B cell (primary cell): ENCODE data around the gene KIF26B. TPM values are rescaled to one million over a fixed set of nuclear protein-coding genes. Genes with fewer than 3 reads are reported as not detected.

Experiments used
- ATAC-seq: fragments of 200-7000 bp; cut with Tn5 transposase; one replicate; pipeline ENCODE4 v1.10.0; 2021; ENCODE audit warnings: low read depth, mild to moderate bottlenecking, moderate number of reproducible peaks, moderate library complexity
- CTCF ChIA-PET: fragments of 350-600 bp; sonication (Branson Sonifier 250); formaldehyde crosslinking; loops from one replicate; lab custom pipeline; 2021; ENCODE audit warnings: antibody characterized with exemption, inconsistent platforms; lab: Charles Lee
- POLR2A ChIA-PET: fragments of 350-600 bp; sonication (Branson Sonifier 250); formaldehyde crosslinking; loops from one replicate; lab custom pipeline; 2021; ENCODE audit warnings: antibody characterized with exemption; lab: Charles Lee
- DNase-seq: peaks from one replicate; pipeline ENCODE4 v3.0.0; 2013
- H2AFZ ChIP-seq: 2 replicates; pipeline ENCODE4 v1.6.1; 2012; ENCODE audit warnings: mild to moderate bottlenecking, low read depth, low read length; ENCODE audit not compliant: insufficient read depth, poor library complexity, severe bottlenecking
- H3K27ac ChIP-seq, 2 donors: 1 replicate in 1 of 2; 2 replicates in 1 of 2; pipeline ENCODE4 v1.5.1; 2012 to 2013; ENCODE audit warnings: low read length in 2 of 2, mild to moderate bottlenecking in 2 of 2, moderate library complexity in 1 of 2
- H3K27me3 ChIP-seq, 4 experiments: fragments of 200-600 bp in 1 of 4; sonication (generic) in 1 of 4; replicated peaks in 1 of 4; 1 replicate in 2 of 4; 2 replicates in 2 of 4; pipeline versions ENCODE4 v1.6.1 to v1.7.0; 2013 to 2016; ENCODE audit warnings: low read length in 3 of 4, mild to moderate bottlenecking in 2 of 4, mixed read lengths in 1 of 4, moderate library complexity in 1 of 4; ENCODE audit not compliant: insufficient read depth in 4 of 4, control insufficient read depth in 3 of 4; ENCODE audit errors: control extremely low read depth in 1 of 4
- H3K36me3 ChIP-seq, 2 experiments: replicated peaks in 1 of 2; 1 replicate in 1 of 2; 2 replicates in 1 of 2; pipeline versions ENCODE4 v1.6.1 to v1.7.1; 2013; ENCODE audit warnings: low read length in 1 of 2; ENCODE audit not compliant: insufficient read depth in 2 of 2, control insufficient read depth in 1 of 2; ENCODE audit errors: control extremely low read depth in 1 of 2, extremely low read depth in 1 of 2
- H3K4me1 ChIP-seq, 2 donors: fragments of 200-600 bp in 1 of 2; sonication (generic) in 1 of 2; 1 replicate in 1 of 2; 2 replicates in 1 of 2; pipeline versions ENCODE4 v1.5.1 to v1.6.1; 2013 to 2017; ENCODE audit warnings: low read length in 2 of 2; ENCODE audit not compliant: control insufficient read depth in 2 of 2, insufficient read depth in 2 of 2
- H3K4me2 ChIP-seq: replicated peaks from 2 replicates; pipeline ENCODE3; 2012; ENCODE audit warnings: mild to moderate bottlenecking, low read depth, low read length; ENCODE audit not compliant: poor library complexity, severe bottlenecking
- H3K4me3 ChIP-seq, 5 experiments: fragments of 200-600 bp in 1 of 5; sonication (generic) in 1 of 5; 1 replicate in 3 of 5; 2 replicates in 2 of 5; pipeline versions ENCODE4 v1.5.1 to v1.7.0; 2011 to 2016; ENCODE audit warnings: low read length in 4 of 5, mild to moderate bottlenecking in 4 of 5, low read depth in 2 of 5, control low read depth in 1 of 5, moderate library complexity in 1 of 5; ENCODE audit not compliant: insufficient read depth in 1 of 5; ENCODE audit errors: control extremely low read depth in 1 of 5, extremely low read depth in 1 of 5
- H3K79me2 ChIP-seq: fragments of 200-600 bp; sonication (generic); one replicate; pipeline ENCODE4 v1.6.0; 2016; ENCODE audit warnings: low read length; ENCODE audit not compliant: control insufficient read depth, insufficient read depth
- H3K9ac ChIP-seq: fragments of 200-600 bp; sonication (generic); 2 replicates; pipeline ENCODE4 v1.6.1; 2017; ENCODE audit warnings: mild to moderate bottlenecking, low read length, moderate library complexity
- H3K9me3 ChIP-seq, 3 donors: one replicate each; pipeline versions ENCODE4 v1.6.1 to v1.7.1; 2013; ENCODE audit warnings: low read length in 2 of 3; ENCODE audit not compliant: control insufficient read depth in 2 of 3, insufficient read depth in 1 of 3; ENCODE audit errors: control extremely low read depth in 1 of 3
- H4K20me1 ChIP-seq: 2 replicates; pipeline ENCODE4 v1.6.0; 2012; ENCODE audit warnings: mild to moderate bottlenecking, low read length; ENCODE audit not compliant: insufficient read depth, control insufficient read depth, poor library complexity, severe bottlenecking
- H3K27ac Mint-ChIP-seq: one replicate; pipeline ENCODE4 v1.8.0; 2021; ENCODE audit warnings: mixed read lengths
- H3K27me3 Mint-ChIP-seq: one replicate; pipeline ENCODE4 v1.8.0; 2021; ENCODE audit warnings: mixed read lengths
- H3K4me1 Mint-ChIP-seq: one replicate; pipeline ENCODE4 v1.8.0; 2021; ENCODE audit warnings: mixed read lengths
- H3K4me3 Mint-ChIP-seq: one replicate; pipeline ENCODE4 v1.8.0; 2021; ENCODE audit warnings: mixed read lengths
- H3K9me3 Mint-ChIP-seq: one replicate; pipeline ENCODE4 v1.8.0; 2022; ENCODE audit warnings: mixed read lengths; ENCODE audit not compliant: insufficient read depth
- EZH2 ChIP-seq: IDR thresholded peaks from 2 replicates; pipeline ENCODE4 v1.6.1; 2012; ENCODE audit warnings: borderline replicate concordance, low read depth, mild to moderate bottlenecking, moderate library complexity, low read length; ENCODE audit not compliant: insufficient read depth, poor library complexity, severe bottlenecking
- WGBS: methylation state at CpG from one replicate; pipeline ENCODE4 v1.1.5; 2013; ENCODE audit warnings: missing lambda C conversion rate; ENCODE audit not compliant: insufficient coverage; 5-methylcytosine and 5-hydroxymethylcytosine counted together
- intact Hi-C: fragments of 100-400 bp; cut with micrococcal nuclease; formaldehyde crosslinking; loops from one replicate; pipeline ENCODE4 v1.10.0; 2022
- polyA plus RNA-seq: library from polyadenylated mRNA; depleted of rRNA; stranded (reverse); fragments of >200 nt; gene quantifications from 2 replicates; pipeline ENCODE4 v1.2.3, GENCODE V29; 2012
- total RNA-seq, 2 donors: library from RNA; stranded (reverse); fragments of 120-200 nt in 1 of 2; gene quantifications; 1 replicate in 1 of 2; 2 replicates in 1 of 2; pipeline versions ENCODE4 v1.2.3 to v1.2.4, GENCODE V29; 2013 to 2022
- TF ChIP-seq, protein P1 (sequence below): fragments of 200-600 bp; IDR thresholded peaks from one replicate; pipeline ENCODE4 v1.8.0; 2022; ENCODE audit warnings: antibody characterized with exemption, mild to moderate bottlenecking

The KIF26B gene
- total and polyA plus RNA-seq, 2 donors (not counting 1 experiment from before 2014, with no cell fraction given): 0.62 TPM; not detected in 1

DNA sequence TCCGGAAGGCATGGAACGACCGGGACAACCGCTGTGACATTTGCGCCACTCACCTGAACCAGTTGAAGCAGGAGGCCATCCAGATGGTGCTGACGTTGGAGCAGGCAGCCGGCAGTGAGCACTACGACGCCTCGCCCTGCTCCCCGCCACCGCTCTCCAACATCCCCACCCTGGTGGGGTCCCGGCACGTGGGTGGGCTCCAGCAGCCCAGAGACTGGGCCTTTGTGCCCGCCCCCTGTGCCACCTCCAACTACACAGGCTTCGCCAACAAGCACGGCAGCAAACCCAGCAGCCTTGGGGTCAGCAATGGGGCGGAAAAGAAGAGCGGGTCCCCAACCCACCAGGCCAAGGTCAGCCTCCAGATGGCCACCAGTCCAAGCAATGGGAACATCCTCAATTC lies 212.1 kb downstream of the KIF26B start:
- Histone ChIP-seq H3K9ac (no peak overlapping the region), H3K27ac (no peak overlapping the region), H3K79me2 (no peaks in the 10 kb centered on the region), H3K36me3 (no peaks in the 10 kb centered on the region), H3K4me2 (no peak overlapping the region), H2AFZ (no peak overlapping the region), H3K9me3 (no peaks in the 10 kb centered on the region), H4K20me1 (no peaks in the 10 kb centered on the region), H3K4me3 (no peak overlapping the region), H3K4me1 (no peaks in the 10 kb centered on the region), H3K27me3 (no peaks in the 10 kb centered on the region)
- no peak for TF ChIP-seq EZH2
- TF ChIP-seq, protein P1, sequence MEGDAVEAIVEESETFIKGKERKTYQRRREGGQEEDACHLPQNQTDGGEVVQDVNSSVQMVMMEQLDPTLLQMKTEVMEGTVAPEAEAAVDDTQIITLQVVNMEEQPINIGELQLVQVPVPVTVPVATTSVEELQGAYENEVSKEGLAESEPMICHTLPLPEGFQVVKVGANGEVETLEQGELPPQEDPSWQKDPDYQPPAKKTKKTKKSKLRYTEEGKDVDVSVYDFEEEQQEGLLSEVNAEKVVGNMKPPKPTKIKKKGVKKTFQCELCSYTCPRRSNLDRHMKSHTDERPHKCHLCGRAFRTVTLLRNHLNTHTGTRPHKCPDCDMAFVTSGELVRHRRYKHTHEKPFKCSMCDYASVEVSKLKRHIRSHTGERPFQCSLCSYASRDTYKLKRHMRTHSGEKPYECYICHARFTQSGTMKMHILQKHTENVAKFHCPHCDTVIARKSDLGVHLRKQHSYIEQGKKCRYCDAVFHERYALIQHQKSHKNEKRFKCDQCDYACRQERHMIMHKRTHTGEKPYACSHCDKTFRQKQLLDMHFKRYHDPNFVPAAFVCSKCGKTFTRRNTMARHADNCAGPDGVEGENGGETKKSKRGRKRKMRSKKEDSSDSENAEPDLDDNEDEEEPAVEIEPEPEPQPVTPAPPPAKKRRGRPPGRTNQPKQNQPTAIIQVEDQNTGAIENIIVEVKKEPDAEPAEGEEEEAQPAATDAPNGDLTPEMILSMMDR: no peak
- H3K4me1 Mint-ChIP-seq: no peaks in the 10 kb centered on the region
- DNase-seq (no peak), ATAC-seq (no peak)
- H3K27ac Mint-ChIP-seq: no peak overlapping the region
- ChIA-PET CTCF (no interaction called here), POLR2A (no interaction called here)
- intact Hi-C loops: no loop called here
- H3K9me3 Mint-ChIP-seq: no peaks in the 10 kb centered on the region
- no peak overlapping the region for H3K4me3 Mint-ChIP-seq
- no peaks in the 10 kb centered on the region for H3K27me3 Mint-ChIP-seq
- 90% methylated on average over 10 of the region's 19 CpGs for WGBS

DNA sequence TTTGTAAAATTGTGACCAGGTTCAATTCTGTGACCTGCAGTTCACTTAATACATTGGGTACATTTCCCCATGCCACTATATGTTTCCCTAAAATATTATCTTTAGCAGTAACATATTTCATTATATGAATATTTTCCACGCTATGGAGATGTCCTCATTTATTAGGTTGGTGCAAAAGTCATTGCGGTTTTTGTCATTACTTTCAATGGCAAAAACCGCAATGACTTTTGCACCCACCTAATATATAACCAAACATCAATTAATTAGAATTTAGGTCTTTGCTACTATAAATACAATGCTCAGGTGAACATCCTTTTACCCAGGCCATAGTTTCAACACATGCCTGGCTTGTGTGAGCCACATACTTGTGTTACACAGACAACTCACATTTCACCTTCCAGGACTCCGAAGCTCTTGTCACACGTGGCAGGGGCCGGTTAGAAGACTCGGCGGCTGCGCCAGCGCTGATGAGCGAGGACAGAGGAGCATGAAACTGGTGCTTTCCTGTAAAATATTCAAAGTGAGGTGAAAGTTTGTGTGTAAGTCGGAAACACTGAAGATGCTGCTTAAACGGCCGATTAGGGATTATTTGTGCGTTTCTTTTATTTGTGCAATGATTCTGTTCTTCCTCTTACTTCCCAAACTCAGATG lies 215.5 kb downstream of the KIF26B start:
- intact Hi-C loops: no loop called here
- no peak for TF ChIP-seq EZH2
- TF ChIP-seq, protein P1: no peak

More for the DNA sequence above, 215.5 kb downstream of the KIF26B start:
- Histone ChIP-seq H3K27ac (no peak overlapping the region), H3K4me3 (no peak overlapping the region), H3K4me1 (no peaks in the 10 kb centered on the region), H3K79me2 (no peaks in the 10 kb centered on the region), H3K9me3 (no peaks in the 10 kb centered on the region), H2AFZ (no peak overlapping the region), H3K9ac (no peak overlapping the region), H3K27me3 (no peaks in the 10 kb centered on the region), H4K20me1 (no peaks in the 10 kb centered on the region), H3K36me3 (no peaks in the 10 kb centered on the region), H3K4me2 (no peak overlapping the region)
- ChIA-PET POLR2A (no interaction called here), CTCF (no interaction called here)
- H3K27me3 Mint-ChIP-seq: peaks cover 9% of the 10 kb centered on the region
- H3K4me3 Mint-ChIP-seq: no peak overlapping the region
- no peaks in the 10 kb centered on the region for H3K9me3 Mint-ChIP-seq
- no peak overlapping the region for H3K27ac Mint-ChIP-seq
- 100% methylated on average over 8 of the region's 15 CpGs for WGBS
- DNase-seq: no peak
- no peak for ATAC-seq
- H3K4me1 Mint-ChIP-seq: no peaks in the 10 kb centered on the region
